GM21528 (cell line): Measurements from ENCODE around the gene MCC.

Source experiments
- ATAC-seq: cut with Tn5 transposase; IDR thresholded peaks from one replicate; pipeline ENCODE4 v1.9.1; 2021; ENCODE audit warnings: mild to moderate bottlenecking, moderate library complexity; ENCODE audit not compliant: unreplicated experiment, low FRiP score

Gene MCC

GRCh38 chr5:113487781-113488644, at the start of gene MCC:
MCC (minus strand) TSS chr5:113488453.
- ATAC-seq: peak; percentile 40

DNA sequence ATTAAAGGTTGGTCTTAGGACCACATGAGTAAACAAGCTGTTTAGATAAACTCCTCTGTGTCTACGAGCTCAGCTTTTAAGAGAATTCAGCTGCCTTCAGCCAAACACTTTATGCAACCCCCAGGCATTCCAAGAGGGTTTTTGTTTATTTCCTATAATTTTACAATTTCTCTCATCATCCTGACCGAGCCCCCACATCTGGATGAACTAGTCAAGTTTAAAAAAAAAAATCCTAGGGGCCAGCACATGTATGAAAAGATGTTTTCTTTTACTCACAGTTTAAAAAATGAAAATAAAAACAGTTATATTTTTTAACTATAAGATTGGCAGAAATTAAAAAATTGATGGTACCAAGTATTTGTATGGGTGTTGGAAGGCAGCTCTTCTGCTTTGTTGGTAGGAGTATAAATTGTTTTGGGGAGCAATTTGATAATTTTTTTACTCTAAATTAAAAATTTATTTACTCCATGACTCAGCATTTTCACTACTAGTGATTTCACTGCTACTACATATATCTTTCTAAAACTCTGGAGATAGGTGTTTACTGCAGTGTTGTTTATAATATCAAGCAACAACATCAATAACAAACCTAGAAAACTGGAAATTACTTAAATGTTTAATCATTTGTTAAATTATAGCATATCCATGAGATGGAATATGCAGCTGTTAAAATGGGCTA, 43.4 kb upstream of the MCC start:
- ATAC-seq: no peak

DNA sequence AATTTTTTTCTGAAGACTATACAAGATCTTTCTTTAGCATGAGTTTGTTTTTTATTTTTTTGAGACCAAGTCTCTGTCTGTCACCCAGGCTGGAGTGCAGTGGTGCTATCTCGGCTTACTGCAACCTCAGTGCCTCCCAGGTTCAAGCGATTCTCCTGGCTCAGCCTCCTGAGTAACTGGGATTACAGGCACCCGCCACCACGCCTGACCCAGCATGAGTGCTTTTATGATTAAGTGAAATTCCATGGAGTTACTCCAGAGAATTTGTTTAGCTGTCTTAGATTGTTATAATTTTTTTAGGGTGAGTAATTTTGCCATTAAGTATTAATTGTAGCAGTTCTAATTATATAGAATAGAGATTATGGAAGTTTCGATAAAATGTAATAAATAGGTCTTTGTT, 39.5 kb upstream of the MCC start:
- no peak for ATAC-seq

- no peak for ATAC-seq
Measured at GRCh38 chr5:113526421-113526820, 38.2 kb upstream of the MCC start.

DNA sequence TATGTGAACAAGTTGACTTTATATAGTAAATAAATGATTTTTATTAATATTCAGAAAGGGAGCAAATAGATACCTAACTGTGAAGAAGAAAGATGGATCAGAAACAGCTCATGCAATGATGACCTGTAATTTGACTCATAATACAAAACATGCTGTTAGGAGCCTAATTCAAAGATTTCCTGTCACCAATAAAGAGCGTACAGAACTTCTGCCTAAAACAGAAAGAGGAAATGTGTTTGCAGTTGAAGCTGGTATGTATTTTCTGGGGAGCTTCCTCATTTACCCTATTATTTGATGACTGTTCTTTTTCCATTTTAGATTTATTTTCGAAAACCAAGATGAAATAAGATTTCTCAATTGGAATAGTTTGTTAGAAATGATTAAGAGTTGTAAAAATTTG, 36.7 kb upstream of the MCC start:
- peak; percentile 75 for ATAC-seq

DNA sequence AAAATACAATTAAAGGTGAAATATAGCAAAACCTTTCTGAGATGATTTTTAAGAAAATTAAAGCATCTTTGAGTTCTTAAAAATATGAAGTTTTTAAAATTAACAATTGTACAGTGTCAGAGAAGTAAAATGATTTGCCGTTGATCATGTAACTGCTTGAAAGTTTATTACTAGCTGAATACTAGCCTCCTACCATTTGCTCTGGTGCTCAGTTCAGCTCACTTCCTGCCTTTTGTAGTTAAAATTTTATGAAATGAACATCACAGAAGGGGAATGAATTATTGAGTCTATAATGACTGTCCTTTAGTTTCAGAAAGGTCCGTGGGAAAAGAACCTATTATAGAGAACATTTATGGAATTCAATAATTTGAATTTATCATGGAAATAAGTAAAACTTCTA, 34.9 kb upstream of the MCC start:
- no peak for ATAC-seq

DNA sequence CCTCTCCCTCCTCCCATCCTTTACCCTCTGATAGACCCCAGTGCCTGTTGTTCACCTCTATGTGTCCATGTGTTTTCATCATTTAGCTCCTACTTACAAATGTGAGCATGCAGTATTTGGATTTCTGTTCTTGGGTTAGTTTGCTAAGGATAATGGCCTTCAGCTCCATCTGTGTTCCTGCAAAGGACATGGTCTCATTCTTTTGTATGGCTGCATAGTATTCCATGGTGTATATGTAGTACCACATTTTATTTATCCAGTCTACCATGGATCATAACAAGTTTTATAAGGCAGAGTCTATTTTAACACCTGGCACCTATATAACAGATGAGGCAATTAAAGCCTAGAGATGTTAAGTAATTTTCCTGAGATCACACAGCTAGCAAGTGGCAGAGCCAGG, 32.6 kb upstream of the MCC start:
- no peak for ATAC-seq

DNA sequence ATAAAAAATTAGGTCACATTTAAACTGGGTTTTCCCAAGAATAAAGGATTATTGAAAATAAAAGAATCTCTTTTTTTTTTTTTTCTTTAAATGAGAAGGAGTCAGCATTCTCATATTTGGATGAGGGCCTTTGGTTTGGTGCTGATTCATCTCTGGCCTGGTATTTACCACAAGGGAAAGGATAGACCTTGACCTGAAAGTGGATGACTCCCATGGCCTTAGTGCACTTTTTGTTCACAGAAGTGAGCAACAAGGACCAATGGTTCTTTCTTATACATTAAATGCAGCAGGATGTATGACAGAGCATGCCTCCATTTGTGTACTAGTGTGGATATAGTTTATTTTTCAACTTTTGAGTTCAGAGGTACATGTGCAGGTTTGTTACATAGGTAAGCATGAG, 32.2 kb upstream of the MCC start:
- peak; percentile 58 for ATAC-seq

DNA sequence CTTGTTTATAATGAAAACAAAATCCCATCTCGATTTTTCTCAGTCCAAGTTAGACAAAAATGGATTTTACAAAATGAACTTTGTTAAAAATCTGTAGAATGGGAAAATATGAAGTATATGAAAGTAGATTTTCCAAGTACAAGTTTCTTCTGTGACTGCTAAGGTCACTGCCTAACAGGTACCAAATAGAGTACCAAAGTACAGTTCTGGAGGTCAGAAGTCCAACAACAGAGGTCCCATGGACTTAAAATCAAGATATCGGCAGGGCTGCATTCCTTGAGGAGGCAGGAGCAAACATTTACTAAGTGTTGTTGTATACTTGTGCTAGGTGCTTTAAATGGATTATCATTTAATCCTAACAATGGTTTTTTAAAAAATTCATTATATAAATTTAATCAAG, 31.2 kb upstream of the MCC start:
- ATAC-seq: no peak

GRCh38 chr5:113518884-113519283, 30.6 kb upstream of the MCC start:
- ATAC-seq: no peak

- no peak for ATAC-seq
Measured at GRCh38 chr5:113514289-113514635, 26.0 kb upstream of the MCC start.

DNA sequence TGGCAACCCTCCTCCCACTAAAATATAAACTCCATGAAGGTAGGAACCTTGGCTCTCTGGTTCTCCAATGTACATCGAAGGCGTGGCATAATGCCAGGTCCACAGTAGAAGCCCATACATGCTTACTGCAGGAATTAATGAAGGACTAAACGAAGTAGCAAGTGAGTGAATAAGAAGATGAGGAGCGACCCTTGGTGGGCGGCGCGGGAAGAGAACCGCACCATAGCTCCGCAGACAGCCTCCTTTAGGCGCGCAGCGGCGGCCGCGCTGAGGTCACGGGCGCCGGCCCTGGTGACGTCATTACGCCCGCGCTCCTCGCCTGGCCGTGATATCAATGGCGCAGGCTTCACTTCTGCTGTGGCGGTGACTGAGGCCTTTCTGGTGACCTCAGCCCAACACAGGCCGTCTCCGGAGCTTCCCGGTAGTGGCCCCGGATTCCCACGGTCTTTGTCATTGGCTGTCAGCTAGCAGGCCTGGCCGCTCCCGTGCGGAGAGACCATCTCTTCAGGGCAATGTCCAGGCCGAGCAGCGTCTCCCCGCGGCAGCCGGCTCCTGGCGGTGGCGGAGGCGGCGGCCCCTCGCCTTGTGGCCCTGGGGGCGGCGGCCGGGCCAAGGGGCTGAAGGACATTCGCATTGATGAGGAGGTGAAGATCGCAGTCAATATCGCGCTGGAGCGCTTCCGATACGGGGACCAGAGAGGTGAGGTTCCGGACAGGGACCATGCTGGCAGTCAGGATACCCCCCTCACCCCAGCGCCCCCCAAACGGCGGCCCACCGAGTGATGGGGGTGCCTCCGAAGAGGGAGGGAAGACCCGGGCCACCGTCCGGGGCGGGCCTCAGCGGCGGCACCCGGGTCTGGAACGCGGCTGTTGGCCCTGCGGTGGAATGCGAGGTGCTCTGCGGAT, 25.4 kb upstream of the MCC start, which contains the start of gene YTHDC2:
TSS of gene YTHDC2 (plus strand) at position 311 of the 905 bp plus-strand sequence. CDS start at position 513, 202 bp downstream.
- ATAC-seq: peak; percentile 100

GRCh38 chr5:113512341-113512740, 24.1 kb upstream of the MCC start:
- no peak for ATAC-seq

GRCh38 chr5:113510836-113511451, 22.7 kb upstream of the MCC start:
- ATAC-seq: no peak

DNA sequence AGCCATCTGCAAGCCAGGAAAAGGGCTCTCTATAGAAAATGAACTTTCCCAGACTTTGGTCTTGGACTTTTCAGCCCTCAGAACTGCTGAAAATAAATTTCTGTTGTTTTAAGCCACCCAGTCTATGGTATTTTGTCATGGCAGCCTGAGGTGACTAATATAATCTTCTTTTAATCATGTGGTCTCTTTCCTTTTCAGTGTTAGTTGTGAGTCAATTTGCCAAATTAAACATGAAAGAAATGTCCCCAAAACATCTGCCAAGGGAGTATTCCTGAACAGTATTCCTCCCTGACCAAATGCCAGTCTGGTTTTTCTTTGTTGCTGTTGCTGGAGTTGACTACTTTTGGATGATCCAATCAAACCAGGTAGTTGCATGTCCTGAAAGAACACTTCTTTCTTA, 20.5 kb upstream of the MCC start:
- ATAC-seq: no peak

GRCh38 chr5:113507601-113508000, 19.3 kb upstream of the MCC start:
- ATAC-seq: no peak

GRCh38 chr5:113505181-113505580, 16.9 kb upstream of the MCC start:
- no peak for ATAC-seq

DNA sequence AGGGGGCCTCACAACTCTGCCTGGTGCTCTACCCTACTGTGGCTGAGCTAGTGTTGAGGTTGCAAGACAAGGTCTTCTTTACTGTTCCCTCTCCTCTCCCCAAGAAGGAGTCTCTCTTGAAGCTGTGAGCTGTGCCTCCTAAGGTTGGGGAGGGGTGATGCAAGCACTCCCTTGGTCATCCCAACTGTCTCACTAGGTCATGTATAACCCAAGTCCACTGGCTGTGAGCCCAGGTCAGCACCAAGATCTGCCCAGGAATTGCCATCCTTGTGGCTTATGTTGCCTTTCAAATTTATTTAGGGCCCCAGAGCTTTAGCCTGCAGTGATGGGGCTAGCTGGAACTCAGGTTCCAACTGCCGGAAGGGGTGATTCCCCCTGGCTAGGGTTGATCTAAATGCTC, 14.9 kb upstream of the MCC start:
- no peak for ATAC-seq

DNA sequence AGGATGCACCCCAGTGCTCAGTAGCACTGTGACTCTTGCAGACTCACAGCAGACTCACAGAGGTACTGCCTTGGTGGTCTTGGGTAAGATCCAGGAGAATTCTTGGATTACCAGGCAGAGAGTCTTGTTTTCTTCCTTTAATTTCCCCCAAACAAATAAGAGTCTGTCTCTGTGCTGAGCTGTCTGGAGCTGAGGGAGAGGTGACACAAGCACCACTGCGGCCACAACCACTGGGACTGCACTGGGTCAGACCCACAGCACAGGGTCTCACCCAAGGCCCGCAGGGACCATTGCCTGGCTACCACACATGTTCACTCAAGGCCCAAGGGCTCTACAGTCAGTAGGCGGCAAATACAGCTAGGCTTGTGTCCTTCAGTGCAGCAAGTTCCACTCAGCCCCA, 13.8 kb upstream of the MCC start:
- ATAC-seq: no peak

GRCh38 chr5:113495422-113495841, 7.2 kb upstream of the MCC start:
- ATAC-seq: no peak

- ATAC-seq: no peak
Measured at GRCh38 chr5:113493446-113493845, 5.2 kb upstream of the MCC start.
